IMR-90 (cell line): ENCODE results near the gene CASP6.

Experiments
- ELK1 ChIP-seq: fragments of 150-350 bp; IDR thresholded peaks from 2 replicates; pipeline ENCODE4 v1.6.1; 2016; ENCODE audit warnings: low read depth, mild to moderate bottlenecking, low read length, moderate library complexity, borderline replicate concordance
- POLR2A ChIP-seq: IDR thresholded peaks from 2 replicates; pipeline ENCODE4 v1.6.1; 2012; ENCODE audit warnings: mild to moderate bottlenecking, low read depth, low read length
- RAD21 ChIP-seq: IDR thresholded peaks from 2 replicates; pipeline ENCODE4 v1.6.1; 2012; ENCODE audit warnings: low read length, improper control_type of control experiment
- RFX5 ChIP-seq: IDR thresholded peaks from 2 replicates; pipeline ENCODE4 v1.8.0; 2012; ENCODE audit warnings: low read depth, mild to moderate bottlenecking, low read length, moderate library complexity
- TF ChIP-seq, protein P1 (sequence below): conservative IDR thresholded peaks from 2 replicates; pipeline ENCODE4 v1.5.1; 2012; ENCODE audit warnings: mild to moderate bottlenecking, low read depth, low read length, improper control_type of control experiment
- TF ChIP-seq, protein P2 (sequence below): fragments of 150-350 bp; IDR thresholded peaks from 2 replicates; pipeline ENCODE4 v1.6.1; 2017; ENCODE audit warnings: mild to moderate bottlenecking, antibody characterized with exemption, low read length, low read depth

DNA sequence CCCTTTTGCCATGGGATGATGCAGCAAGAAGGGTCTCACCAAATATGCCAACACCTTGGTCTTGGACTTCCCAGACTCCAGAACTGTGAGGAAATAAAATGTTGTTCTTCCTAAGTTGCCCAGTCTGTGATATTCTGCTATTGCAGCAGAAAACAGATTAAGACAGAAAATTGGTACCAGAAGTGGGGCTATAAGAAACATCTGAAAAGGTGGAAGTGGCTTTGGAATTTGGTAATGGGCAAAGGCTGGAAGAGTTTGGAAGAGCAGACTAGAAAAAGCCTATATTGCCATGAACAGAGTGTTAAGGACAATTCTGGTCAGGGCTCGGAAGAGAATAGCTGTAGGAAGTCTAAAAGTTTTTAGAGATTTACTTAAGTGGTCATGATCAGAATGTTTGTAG is 27.4 kb downstream of the CASP6 start:
- TF ChIP-seq, protein P1, sequence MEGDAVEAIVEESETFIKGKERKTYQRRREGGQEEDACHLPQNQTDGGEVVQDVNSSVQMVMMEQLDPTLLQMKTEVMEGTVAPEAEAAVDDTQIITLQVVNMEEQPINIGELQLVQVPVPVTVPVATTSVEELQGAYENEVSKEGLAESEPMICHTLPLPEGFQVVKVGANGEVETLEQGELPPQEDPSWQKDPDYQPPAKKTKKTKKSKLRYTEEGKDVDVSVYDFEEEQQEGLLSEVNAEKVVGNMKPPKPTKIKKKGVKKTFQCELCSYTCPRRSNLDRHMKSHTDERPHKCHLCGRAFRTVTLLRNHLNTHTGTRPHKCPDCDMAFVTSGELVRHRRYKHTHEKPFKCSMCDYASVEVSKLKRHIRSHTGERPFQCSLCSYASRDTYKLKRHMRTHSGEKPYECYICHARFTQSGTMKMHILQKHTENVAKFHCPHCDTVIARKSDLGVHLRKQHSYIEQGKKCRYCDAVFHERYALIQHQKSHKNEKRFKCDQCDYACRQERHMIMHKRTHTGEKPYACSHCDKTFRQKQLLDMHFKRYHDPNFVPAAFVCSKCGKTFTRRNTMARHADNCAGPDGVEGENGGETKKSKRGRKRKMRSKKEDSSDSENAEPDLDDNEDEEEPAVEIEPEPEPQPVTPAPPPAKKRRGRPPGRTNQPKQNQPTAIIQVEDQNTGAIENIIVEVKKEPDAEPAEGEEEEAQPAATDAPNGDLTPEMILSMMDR = no peak
- TF ChIP-seq, protein P2, sequence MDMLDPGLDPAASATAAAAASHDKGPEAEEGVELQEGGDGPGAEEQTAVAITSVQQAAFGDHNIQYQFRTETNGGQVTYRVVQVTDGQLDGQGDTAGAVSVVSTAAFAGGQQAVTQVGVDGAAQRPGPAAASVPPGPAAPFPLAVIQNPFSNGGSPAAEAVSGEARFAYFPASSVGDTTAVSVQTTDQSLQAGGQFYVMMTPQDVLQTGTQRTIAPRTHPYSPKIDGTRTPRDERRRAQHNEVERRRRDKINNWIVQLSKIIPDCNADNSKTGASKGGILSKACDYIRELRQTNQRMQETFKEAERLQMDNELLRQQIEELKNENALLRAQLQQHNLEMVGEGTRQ = no peak
- TF ChIP-seq ELK1 (no peak), POLR2A (no peak), RFX5 (no peak), RAD21 (no peak)
